Retinal pigment epithelial cell (primary cell): ENCODE results near the gene RPL10.

Experiments
- DNase-seq: peaks from one replicate; pipeline ENCODE4 v3.0.0-alpha.2; 2010; ENCODE audit warnings: low read depth
- H3K4me3 ChIP-seq: 2 replicates; pipeline ENCODE4 v1.5.1; 2011; ENCODE audit warnings: mild to moderate bottlenecking, low read length, control low read depth, moderate library complexity
- CTCF ChIP-seq: conservative IDR thresholded peaks from 2 replicates; pipeline ENCODE4 v1.5.1; 2011; ENCODE audit warnings: low read depth, low read length, control low read depth, inconsistent platforms

RPL10 gene

DNA sequence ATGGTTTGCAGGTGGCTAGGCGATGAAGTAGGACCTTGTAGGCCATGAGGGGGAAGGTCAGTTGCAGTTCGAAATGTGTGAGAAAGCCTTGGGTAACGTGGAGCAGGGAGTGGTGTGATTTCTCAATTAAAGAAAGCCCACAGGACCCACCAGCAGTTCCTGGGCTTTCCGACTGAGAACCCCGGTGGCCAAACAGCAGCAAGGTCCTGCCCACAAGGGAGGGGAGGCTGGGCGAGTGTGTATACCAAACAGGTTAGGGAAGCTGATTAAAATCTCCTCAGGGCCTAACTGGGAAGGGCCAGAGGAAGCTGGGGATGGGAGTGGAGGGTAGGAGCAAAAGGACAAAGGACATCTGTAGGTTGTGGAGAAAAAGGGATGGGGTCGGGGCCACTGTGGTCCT is 32.7 kb downstream of the RPL10 start:
- DNase-seq: no peak
- TF ChIP-seq CTCF: no peak

DNA sequence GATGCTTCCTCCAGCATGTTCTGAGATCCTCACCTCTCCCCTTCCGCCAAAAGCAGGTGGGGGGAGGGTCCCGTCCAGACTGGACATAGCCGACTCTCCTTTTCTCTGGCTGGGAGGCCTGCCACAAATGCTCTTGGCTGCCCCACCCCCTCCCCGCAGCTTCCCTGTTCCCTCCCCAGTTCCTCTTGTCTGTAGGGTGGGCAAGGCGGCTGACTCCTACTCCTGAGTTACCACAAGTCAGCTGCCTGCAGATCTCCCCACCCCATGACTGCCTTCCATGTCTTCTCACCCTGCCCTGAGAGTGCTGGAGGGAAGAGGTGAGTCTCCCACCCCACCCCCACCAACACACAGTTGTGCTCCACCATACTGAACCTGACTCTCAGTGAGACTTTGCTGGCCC is 33.2 kb downstream of the RPL10 start:
- H3K4me3 ChIP-seq: no peak overlapping the region
- no peak for DNase-seq
- no peak for TF ChIP-seq CTCF

More for the DNA sequence above, 32.7 kb downstream of the RPL10 start:
- H3K4me3 ChIP-seq: no peak overlapping the region

DNA sequence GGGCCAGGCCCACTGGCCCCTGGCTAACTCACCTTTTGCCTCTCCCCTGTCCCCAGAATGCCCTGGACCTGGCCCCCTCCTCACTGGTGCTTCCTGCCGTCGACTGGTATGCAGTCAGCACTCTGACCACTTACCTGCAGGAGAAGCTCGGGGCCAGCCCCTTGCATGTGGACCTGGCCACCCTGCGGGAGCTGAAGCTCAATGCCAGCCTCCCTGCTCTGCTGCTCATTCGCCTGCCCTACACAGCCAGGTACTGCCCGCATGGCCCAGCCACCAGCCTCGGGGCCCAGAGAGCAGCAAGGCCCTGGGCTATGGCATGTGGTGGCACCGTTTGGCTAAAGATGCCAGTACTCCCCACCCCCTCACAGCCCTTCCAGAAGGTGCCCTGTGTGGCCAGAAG is 34.0 kb downstream of the RPL10 start:
- H3K4me3 ChIP-seq: no peak overlapping the region
- DNase-seq: no peak
- TF ChIP-seq CTCF: no peak

- no peak overlapping the region for H3K4me3 ChIP-seq
- no peak for TF ChIP-seq CTCF
- DNase-seq: no peak
Observed at GRCh38 chrX:154433605-154434004, 35.4 kb downstream of the RPL10 start.

GRCh38 chrX:154434394-154435168 is 36.4 kb downstream of the RPL10 start:
- H3K4me3 ChIP-seq: no peak overlapping the region
- TF ChIP-seq CTCF: no peak

DNA sequence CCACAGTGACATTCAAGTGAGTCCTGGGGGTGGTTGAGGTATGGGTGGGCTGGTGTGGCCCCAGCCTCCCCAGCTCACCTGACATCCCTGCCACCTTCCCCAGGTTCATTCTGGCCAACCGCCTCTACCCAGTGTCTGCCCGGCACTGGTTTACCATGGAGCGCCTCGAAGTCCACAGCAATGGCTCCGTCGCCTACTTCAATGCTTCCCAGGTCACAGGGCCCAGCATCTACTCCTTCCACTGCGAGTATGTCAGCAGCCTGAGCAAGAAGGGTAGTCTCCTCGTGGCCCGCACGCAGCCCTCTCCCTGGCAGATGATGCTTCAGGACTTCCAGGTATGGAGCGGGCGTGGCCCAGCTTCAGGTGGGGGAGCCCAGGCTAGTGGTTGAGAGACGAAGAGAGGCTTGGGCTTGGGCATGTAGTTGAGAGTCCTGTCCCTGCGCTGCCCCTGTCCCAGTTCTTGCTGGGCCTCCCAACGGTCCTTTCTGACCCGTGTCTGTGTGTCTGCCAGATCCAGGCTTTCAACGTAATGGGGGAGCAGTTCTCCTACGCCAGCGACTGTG is 37.1 kb downstream of the RPL10 start:
- DNase-seq: no peak
- no peak for TF ChIP-seq CTCF
- H3K4me3 ChIP-seq: no peak overlapping the region

More at GRCh38 chrX:154434394-154435168, 36.4 kb downstream of the RPL10 start:
- no peak for DNase-seq
